Gastrocnemius medialis (tissue), 4 donors: ENCODE measurements around the gene FIG4.

Experiments
- POLR2A ChIP-seq, 2 donors: fragments of 450-650 bp; IDR thresholded peaks; one replicate each; pipeline ENCODE4 v1.6.1; 2017; ENCODE audit warnings: antibody characterized with exemption in 2 of 2, mild to moderate bottlenecking in 2 of 2, moderate library complexity in 2 of 2
- TF ChIP-seq, protein P1 (sequence below), 5 experiments: fragments of 450-650 bp in 3 of 5; fragments of 200-600 bp in 2 of 5; sonication (generic) in 2 of 5; IDR thresholded peaks in 4 of 5; conservative IDR thresholded peaks in 1 of 5; 1 replicate in 4 of 5; 2 replicates in 1 of 5; pipeline ENCODE4 v1.5.1; 2016 to 2019; ENCODE audit warnings: antibody characterized with exemption in 5 of 5, mild to moderate bottlenecking in 3 of 5, moderate library complexity in 3 of 5

DNA sequence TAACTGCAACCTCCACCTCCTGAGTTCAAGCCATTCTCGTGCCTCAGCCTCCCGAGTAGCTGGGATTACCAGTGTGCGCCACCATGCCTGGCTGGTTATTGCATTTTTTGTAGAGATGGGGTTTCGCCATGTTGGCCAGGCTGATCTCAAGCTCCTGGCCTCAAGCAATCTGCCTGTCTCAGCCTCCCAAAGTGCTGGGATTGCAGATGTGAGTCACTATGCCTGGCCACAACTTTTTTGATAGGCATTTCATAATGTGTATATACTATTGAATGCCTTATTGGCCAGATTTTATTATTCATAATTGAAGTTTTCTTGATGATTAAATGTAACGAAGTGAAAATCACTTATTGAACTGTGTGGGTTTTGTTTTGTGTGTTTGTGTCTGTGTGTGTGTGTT lies 27.9 kb downstream of the FIG4 start:
- TF ChIP-seq POLR2A (IDR thresholded peaks at IDR 0.05), result no peak
- TF ChIP-seq, protein P1, sequence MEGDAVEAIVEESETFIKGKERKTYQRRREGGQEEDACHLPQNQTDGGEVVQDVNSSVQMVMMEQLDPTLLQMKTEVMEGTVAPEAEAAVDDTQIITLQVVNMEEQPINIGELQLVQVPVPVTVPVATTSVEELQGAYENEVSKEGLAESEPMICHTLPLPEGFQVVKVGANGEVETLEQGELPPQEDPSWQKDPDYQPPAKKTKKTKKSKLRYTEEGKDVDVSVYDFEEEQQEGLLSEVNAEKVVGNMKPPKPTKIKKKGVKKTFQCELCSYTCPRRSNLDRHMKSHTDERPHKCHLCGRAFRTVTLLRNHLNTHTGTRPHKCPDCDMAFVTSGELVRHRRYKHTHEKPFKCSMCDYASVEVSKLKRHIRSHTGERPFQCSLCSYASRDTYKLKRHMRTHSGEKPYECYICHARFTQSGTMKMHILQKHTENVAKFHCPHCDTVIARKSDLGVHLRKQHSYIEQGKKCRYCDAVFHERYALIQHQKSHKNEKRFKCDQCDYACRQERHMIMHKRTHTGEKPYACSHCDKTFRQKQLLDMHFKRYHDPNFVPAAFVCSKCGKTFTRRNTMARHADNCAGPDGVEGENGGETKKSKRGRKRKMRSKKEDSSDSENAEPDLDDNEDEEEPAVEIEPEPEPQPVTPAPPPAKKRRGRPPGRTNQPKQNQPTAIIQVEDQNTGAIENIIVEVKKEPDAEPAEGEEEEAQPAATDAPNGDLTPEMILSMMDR (IDR thresholded peaks at IDR 0.05 in 4 of 5, conservative IDR thresholded peaks at IDR 0.05 in 1 of 5), result no peak
